Testis (tissue), 2 donors: ENCODE measurements around the gene OLFML2B.

Experiments
- POLR2A ChIP-seq: fragments of 450-650 bp; IDR thresholded peaks from one replicate; pipeline ENCODE4 v1.6.1; 2017; ENCODE audit warnings: antibody characterized with exemption, mild to moderate bottlenecking, moderate library complexity
- TF ChIP-seq, protein P1 (sequence below), 3 experiments: fragments of 450-650 bp in 2 of 3; fragments of 200-600 bp in 1 of 3; sonication (generic) in 1 of 3; IDR thresholded peaks; one replicate each; pipeline ENCODE4 v1.5.1; 2016 to 2019; ENCODE audit warnings: antibody characterized with exemption in 3 of 3, mild to moderate bottlenecking in 2 of 3, moderate library complexity in 1 of 3

GRCh38 chr1:162040657-162041056 lies 17.0 kb upstream of the OLFML2B start:
- TF ChIP-seq, protein P1, sequence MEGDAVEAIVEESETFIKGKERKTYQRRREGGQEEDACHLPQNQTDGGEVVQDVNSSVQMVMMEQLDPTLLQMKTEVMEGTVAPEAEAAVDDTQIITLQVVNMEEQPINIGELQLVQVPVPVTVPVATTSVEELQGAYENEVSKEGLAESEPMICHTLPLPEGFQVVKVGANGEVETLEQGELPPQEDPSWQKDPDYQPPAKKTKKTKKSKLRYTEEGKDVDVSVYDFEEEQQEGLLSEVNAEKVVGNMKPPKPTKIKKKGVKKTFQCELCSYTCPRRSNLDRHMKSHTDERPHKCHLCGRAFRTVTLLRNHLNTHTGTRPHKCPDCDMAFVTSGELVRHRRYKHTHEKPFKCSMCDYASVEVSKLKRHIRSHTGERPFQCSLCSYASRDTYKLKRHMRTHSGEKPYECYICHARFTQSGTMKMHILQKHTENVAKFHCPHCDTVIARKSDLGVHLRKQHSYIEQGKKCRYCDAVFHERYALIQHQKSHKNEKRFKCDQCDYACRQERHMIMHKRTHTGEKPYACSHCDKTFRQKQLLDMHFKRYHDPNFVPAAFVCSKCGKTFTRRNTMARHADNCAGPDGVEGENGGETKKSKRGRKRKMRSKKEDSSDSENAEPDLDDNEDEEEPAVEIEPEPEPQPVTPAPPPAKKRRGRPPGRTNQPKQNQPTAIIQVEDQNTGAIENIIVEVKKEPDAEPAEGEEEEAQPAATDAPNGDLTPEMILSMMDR (IDR thresholded peaks at IDR 0.05) = no peak
- no peak for TF ChIP-seq POLR2A
